HG03139 (cell line): Measurements from ENCODE around the gene DNAJC2.
"Not testable (repeated sequence)": the region's sequence is repeated elsewhere in the genome, so short reads cannot be mapped to it uniquely, and the experiment has no call there.

ENCODE experiments used
- ATAC-seq: cut with Tn5 transposase; IDR thresholded peaks from one replicate; pipeline ENCODE4 v1.9.1; 2021; ENCODE audit not compliant: unreplicated experiment

Gene DNAJC2

GRCh38 chr7:103343758-103344452 lies 662 bp downstream of the DNAJC2 start:
- ATAC-seq = no peak

GRCh38 chr7:103343332-103343731 lies 1.2 kb downstream of the DNAJC2 start:
- ATAC-seq = no peak

GRCh38 chr7:103341466-103341865 lies 3.1 kb downstream of the DNAJC2 start:
- no peak for ATAC-seq

GRCh38 chr7:103338864-103339263 lies 5.7 kb downstream of the DNAJC2 start:
- no peak for ATAC-seq

GRCh38 chr7:103336761-103337160 lies 7.8 kb downstream of the DNAJC2 start:
- no peak for ATAC-seq

GRCh38 chr7:103325744-103326143 lies 18.8 kb downstream of the DNAJC2 start:
- no peak for ATAC-seq

- ATAC-seq = no peak
These were observed 27.6 kb downstream of the DNAJC2 start for GRCh38 chr7:103317009-103317408.

- ATAC-seq = no peak
These were observed 28.1 kb downstream of the DNAJC2 start for GRCh38 chr7:103316380-103316941.

GRCh38 chr7:103314852-103315251 lies 29.7 kb downstream of the DNAJC2 start:
- ATAC-seq = no peak

GRCh38 chr7:103307503-103308231 lies 36.9 kb downstream of the DNAJC2 start:
- no peak for ATAC-seq

- ATAC-seq = no peak
These were observed 43.1 kb downstream of the DNAJC2 start for GRCh38 chr7:103301441-103301840.

- no peak for ATAC-seq
These were observed 44.9 kb downstream of the DNAJC2 start for GRCh38 chr7:103299660-103300059.

GRCh38 chr7:103297837-103298179 lies 46.8 kb downstream of the DNAJC2 start:
- no peak for ATAC-seq

GRCh38 chr7:103296901-103297836 lies 47.4 kb downstream of the DNAJC2 start, which contains the start of gene PMPCB:
Gene PMPCB, plus strand, starts transcription at chr7:103297435. Its CDS starts 25 bp downstream, at chr7:103297460.
- peak; percentile 94 for ATAC-seq

GRCh38 chr7:103293526-103293925 lies 51.0 kb downstream of the DNAJC2 start:
- ATAC-seq = no peak

GRCh38 chr7:103292122-103292521 lies 52.4 kb downstream of the DNAJC2 start:
- no peak for ATAC-seq

GRCh38 chr7:103282802-103283427 lies 61.7 kb downstream of the DNAJC2 start:
- ATAC-seq = not testable (repeated sequence)

- ATAC-seq = peak; percentile 7
These were observed 63.8 kb downstream of the DNAJC2 start for GRCh38 chr7:103280803-103281155.

GRCh38 chr7:103279963-103280802 lies 64.4 kb downstream of the DNAJC2 start:
- ATAC-seq = peak; percentile 88

GRCh38 chr7:103279636-103279962 lies 65.0 kb downstream of the DNAJC2 start:
- peak; percentile 36 for ATAC-seq
